Smooth muscle cell (in vitro differentiated cells): ENCODE results near the gene MECP2. TPM values are rescaled to one million over a fixed set of nuclear protein-coding genes. Genes with fewer than 3 reads are reported as not detected.

Experiments
- DNase-seq: peaks from one replicate; lab custom pipeline; 2025; ENCODE audit not compliant: unreplicated experiment; lab: John Stamatoyannopoulos, UW
- H2AFZ ChIP-seq: fragments of 200-600 bp; sonication (generic); 2 replicates; pipeline ENCODE4 v1.6.0; 2016; ENCODE audit warnings: antibody characterized with exemption, low read depth, mild to moderate bottlenecking
- H3F3A ChIP-seq: fragments of 200-600 bp; sonication (generic); 2 replicates; pipeline ENCODE4 v1.6.0; 2017; ENCODE audit warnings: antibody characterized with exemption, low read depth
- H3K27ac ChIP-seq: fragments of 200-600 bp; sonication (generic); 2 replicates; pipeline ENCODE4 v1.5.1; 2016; ENCODE audit warnings: low read depth, mild to moderate bottlenecking
- H3K27me3 ChIP-seq: fragments of 200-600 bp; sonication (generic); 2 replicates; pipeline ENCODE4 v1.6.1; 2016; ENCODE audit warnings: low read depth, mild to moderate bottlenecking
- H3K36me3 ChIP-seq: fragments of 200-600 bp; sonication (generic); 2 replicates; pipeline ENCODE4 v1.5.1; 2016; ENCODE audit warnings: low read depth
- H3K4me1 ChIP-seq: fragments of 200-600 bp; sonication (generic); 2 replicates; pipeline ENCODE4 v1.5.1; 2016; ENCODE audit warnings: low read depth
- H3K4me2 ChIP-seq: fragments of 200-600 bp; sonication (generic); 2 replicates; pipeline ENCODE4 v1.6.0; 2016; ENCODE audit warnings: mild to moderate bottlenecking
- H3K4me3 ChIP-seq: fragments of 200-600 bp; sonication (generic); 2 replicates; pipeline ENCODE4 v1.5.1; 2016; ENCODE audit warnings: mild to moderate bottlenecking
- H3K79me2 ChIP-seq: fragments of 200-600 bp; sonication (generic); 2 replicates; pipeline ENCODE4 v1.6.0; 2016; ENCODE audit warnings: low read depth, mild to moderate bottlenecking
- H3K9ac ChIP-seq: fragments of 200-600 bp; sonication (generic); 2 replicates; pipeline ENCODE4 v1.6.0; 2016; ENCODE audit warnings: low read depth
- H3K9me3 ChIP-seq: fragments of 200-600 bp; sonication (generic); replicated peaks from 2 replicates; pipeline ENCODE4 v1.5.1; 2016; ENCODE audit warnings: low read depth
- H4K20me1 ChIP-seq: fragments of 200-600 bp; sonication (generic); 2 replicates; pipeline ENCODE4 v1.6.0; 2016; ENCODE audit warnings: low read depth
- CTCF ChIP-seq: fragments of 200-600 bp; sonication (generic); IDR thresholded peaks from 2 replicates; pipeline ENCODE4 v1.5.1; 2017; ENCODE audit warnings: borderline replicate concordance, mild to moderate bottlenecking, antibody characterized with exemption; ENCODE audit not compliant: insufficient read depth, poor library complexity, severe bottlenecking
- WGBS: methylation state at CpG from one replicate; pipeline ENCODE4 v1.1.7; 2016; ENCODE audit warnings: low lambda C conversion rate; 5-methylcytosine and 5-hydroxymethylcytosine counted together
- polyA plus RNA-seq: library from polyadenylated mRNA; unstranded; fragments of >200 nt; fragmentation: Nextera tagmentation; extraction: Ambion mirVana; gene quantifications from 2 replicates; pipeline ENCODE4 v1.2.1, GENCODE V29; 2016
- total RNA-seq: library from RNA; depleted of rRNA; stranded (reverse); fragments of >200 nt; gene quantifications from 2 replicates; pipeline ENCODE4 v1.2.3, GENCODE V29; 2014

The MECP2 gene
- total and polyA plus RNA-seq, 2 experiments from 2014 or later = 11.9 to 13.1 TPM

- WGBS = 84% methylated on average over 21 of the region's 22 CpGs
These were observed 26.0 kb upstream of the MECP2 start for GRCh38 chrX:154123241-154124219.

GRCh38 chrX:154121961-154122360, 24.4 kb upstream of the MECP2 start:
- no peak for DNase-seq
- Histone ChIP-seq H3K27ac (no peak overlapping the region), H3K4me2 (no peak overlapping the region), H3K9ac (no peak overlapping the region), H3K27me3 (no peaks in the 10 kb centered on the region), H2AFZ (no peak overlapping the region), H3K79me2 (no peaks in the 10 kb centered on the region), H3K4me3 (no peak overlapping the region), H3K4me1 (no peaks in the 10 kb centered on the region), H3K36me3 (no peaks in the 10 kb centered on the region), H3K9me3 (no peaks in the 10 kb centered on the region), H4K20me1 (no peaks in the 10 kb centered on the region), H3F3A (no peaks in the 10 kb centered on the region)
- 73% methylated on average over 11 of the region's 11 CpGs for WGBS
- TF ChIP-seq CTCF = no peak

More at GRCh38 chrX:154123241-154124219, 26.0 kb upstream of the MECP2 start:
- H2AFZ ChIP-seq = no peak overlapping the region
- H3F3A ChIP-seq = no peaks in the 10 kb centered on the region
- no peaks in the 10 kb centered on the region for H3K9me3 ChIP-seq
- no peaks in the 10 kb centered on the region for H3K4me1 ChIP-seq
- no peak overlapping the region for H3K27ac ChIP-seq
- no peak overlapping the region for H3K9ac ChIP-seq
- DNase-seq = no peak
- TF ChIP-seq CTCF = no peak
- H3K36me3 ChIP-seq = no peaks in the 10 kb centered on the region
- H4K20me1 ChIP-seq = no peaks in the 10 kb centered on the region
- no peaks in the 10 kb centered on the region for H3K27me3 ChIP-seq
- no peak overlapping the region for H3K4me3 ChIP-seq
- H3K4me2 ChIP-seq = no peak overlapping the region
- H3K79me2 ChIP-seq = no peaks in the 10 kb centered on the region

- H4K20me1 ChIP-seq = no peaks in the 10 kb centered on the region
- no peak overlapping the region for H3K9ac ChIP-seq
- DNase-seq = no peak
- TF ChIP-seq CTCF = no peak
- no peaks in the 10 kb centered on the region for H3K9me3 ChIP-seq
- H3F3A ChIP-seq = no peaks in the 10 kb centered on the region
- no peak overlapping the region for H3K4me3 ChIP-seq
- no peaks in the 10 kb centered on the region for H3K36me3 ChIP-seq
- H3K79me2 ChIP-seq = no peaks in the 10 kb centered on the region
- no peaks in the 10 kb centered on the region for H3K4me1 ChIP-seq
- no peak overlapping the region for H2AFZ ChIP-seq
- no peaks in the 10 kb centered on the region for H3K27me3 ChIP-seq
- H3K27ac ChIP-seq = no peak overlapping the region
- no peak overlapping the region for H3K4me2 ChIP-seq
- WGBS = 95% methylated on average over 4 of the region's 4 CpGs
These were observed 23.7 kb upstream of the MECP2 start for GRCh38 chrX:154121207-154121606.

GRCh38 chrX:154120567-154120966, 23.1 kb upstream of the MECP2 start:
- Histone ChIP-seq H3K4me1 (no peaks in the 10 kb centered on the region), H3K4me2 (no peak overlapping the region), H3K4me3 (no peak overlapping the region), H4K20me1 (no peaks in the 10 kb centered on the region), H2AFZ (no peak overlapping the region), H3K9ac (no peak overlapping the region), H3K36me3 (no peaks in the 10 kb centered on the region), H3K27me3 (no peaks in the 10 kb centered on the region), H3K9me3 (no peaks in the 10 kb centered on the region), H3F3A (no peaks in the 10 kb centered on the region), H3K27ac (no peak overlapping the region), H3K79me2 (no peaks in the 10 kb centered on the region)
- WGBS = 83% methylated on average over 3 of the region's 3 CpGs
- no peak for DNase-seq
- no peak for TF ChIP-seq CTCF
